HG03558 (cell line): ENCODE results near the gene CLEC11A.

Source experiments
- ATAC-seq: cut with Tn5 transposase; IDR thresholded peaks from one replicate; pipeline ENCODE4 v1.9.1; 2021; ENCODE audit warnings: moderate number of reproducible peaks; ENCODE audit not compliant: unreplicated experiment; ENCODE audit errors: extremely low read depth

Gene CLEC11A, protein sequence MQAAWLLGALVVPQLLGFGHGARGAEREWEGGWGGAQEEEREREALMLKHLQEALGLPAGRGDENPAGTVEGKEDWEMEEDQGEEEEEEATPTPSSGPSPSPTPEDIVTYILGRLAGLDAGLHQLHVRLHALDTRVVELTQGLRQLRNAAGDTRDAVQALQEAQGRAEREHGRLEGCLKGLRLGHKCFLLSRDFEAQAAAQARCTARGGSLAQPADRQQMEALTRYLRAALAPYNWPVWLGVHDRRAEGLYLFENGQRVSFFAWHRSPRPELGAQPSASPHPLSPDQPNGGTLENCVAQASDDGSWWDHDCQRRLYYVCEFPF

GRCh38 chr19:50723069-50723468 lies at the start of gene CLEC11A:
Gene CLEC11A, plus strand, starts transcription at chr19:50723364. Its CDS starts 162 bp downstream, at chr19:50723526.
- no peak for ATAC-seq

DNA sequence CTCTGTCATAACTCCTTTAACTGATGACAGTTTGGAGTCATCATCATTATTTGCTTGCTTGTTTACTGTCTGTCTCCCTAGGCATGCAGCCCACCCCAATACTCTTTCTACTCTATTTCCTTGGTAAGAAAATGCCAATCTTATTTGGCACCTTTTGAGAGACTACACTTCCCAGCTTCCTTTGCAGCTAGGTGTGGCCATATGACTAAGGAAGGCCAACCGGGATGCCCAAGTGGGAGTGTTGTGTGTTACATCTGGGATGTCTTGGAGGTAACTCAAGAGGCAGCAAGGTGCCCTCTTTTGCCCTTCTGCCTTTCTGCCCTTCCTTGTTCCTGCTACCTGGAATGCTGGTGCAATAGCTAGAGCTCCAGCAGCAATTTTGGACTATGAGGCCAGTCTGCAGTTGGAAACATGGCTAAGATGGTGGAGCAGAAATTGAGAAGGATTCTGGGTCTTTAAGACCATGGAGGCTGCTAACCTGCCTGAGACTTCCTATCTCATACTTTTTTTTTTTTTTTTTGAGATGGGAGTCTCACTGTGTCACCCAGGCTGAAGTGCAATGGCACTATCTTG lies 46.5 kb upstream of the CLEC11A start:
- ATAC-seq, result no peak

DNA sequence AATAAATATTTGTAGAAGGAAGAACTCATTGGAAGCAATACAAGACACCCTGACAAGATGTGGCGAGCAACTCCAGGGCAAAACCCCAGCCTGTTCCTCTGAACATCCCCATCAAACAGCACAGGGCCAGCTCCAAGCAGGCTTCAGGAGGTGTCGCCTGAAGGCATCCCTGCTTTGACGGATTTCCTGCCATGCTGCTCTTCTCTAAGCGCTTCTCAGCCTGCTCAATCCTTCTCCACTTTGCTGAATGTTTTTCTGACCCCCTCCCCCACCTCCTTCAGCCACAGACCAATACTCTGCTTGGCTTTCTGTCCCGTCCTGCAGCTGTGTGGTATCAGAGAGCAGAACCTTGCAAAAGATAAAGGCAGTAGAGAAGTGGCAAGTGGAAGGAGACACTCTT lies 45.5 kb upstream of the CLEC11A start:
- ATAC-seq, result no peak

- ATAC-seq, result no peak
Observed at GRCh38 chr19:50678323-50678722, 44.8 kb upstream of the CLEC11A start.

- ATAC-seq, result no peak
Observed at GRCh38 chr19:50679177-50680125, 43.7 kb upstream of the CLEC11A start.

- ATAC-seq, result no peak
Observed at GRCh38 chr19:50686310-50687032, 36.7 kb upstream of the CLEC11A start.

- no peak for ATAC-seq
Observed at GRCh38 chr19:50688766-50689165, 34.4 kb upstream of the CLEC11A start.

- ATAC-seq, result no peak
Observed at GRCh38 chr19:50690439-50690838, 32.7 kb upstream of the CLEC11A start.

DNA sequence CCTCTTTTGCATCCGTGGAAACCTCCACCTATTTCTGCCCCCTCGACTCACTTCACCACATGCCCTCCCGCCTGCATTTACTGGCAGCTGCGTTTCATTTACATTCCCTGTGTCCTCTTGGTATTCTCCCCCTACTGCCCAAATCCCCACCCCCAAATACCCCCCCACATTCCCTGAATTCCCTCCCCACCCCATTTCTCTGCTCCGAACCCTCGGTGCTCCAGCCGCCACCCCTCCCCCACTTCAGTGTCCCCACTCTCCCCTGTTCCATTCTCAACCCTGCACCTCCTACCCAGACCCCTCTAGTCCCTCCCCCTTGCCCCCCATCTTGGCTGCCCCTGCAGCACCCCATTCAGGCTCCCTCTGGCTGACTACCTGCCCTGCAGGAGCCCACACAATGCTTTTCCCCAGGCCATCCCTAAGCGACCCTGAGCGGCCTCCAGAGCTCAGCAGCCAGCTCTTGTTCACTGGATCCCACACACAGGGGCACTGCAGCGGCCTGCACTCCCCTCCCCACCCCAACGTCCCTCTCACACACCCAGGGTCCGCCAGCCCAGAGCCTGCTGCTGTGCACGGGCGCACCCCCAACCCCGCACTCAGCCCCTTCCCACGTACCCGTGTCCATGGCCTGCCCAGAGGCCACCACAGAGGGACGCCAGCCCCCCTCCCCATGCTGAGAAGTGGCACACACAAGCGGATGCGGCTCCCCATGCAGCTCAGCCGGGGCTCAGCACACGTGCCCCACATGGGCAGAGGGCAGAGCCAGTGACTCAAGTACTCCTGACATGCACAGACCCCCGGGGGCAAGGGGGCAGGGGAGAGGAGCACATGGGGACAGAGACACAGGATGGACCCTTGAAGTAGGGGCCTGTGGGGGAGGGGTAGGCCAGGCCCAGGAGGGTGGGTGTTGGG lies 29.8 kb upstream of the CLEC11A start:
- no peak for ATAC-seq

DNA sequence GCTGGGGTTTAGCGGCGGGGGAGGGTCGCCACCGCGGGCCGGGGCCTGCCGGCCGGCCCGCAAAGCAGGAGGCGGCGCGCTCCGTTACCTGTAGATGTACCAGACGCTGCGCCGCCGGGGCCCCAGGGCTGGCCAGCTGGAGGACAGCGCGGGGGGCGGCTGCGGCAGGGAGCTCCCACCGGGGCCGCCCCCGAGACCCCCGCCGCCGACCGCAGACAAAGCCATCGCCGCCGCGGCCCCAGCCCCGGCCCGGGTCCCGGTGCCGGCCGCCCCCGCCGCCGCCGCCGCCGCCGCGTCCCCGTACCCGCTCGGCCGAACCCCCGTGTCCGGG lies 28.4 kb upstream of the CLEC11A start:
- ATAC-seq, result no peak

- no peak for ATAC-seq
Observed at GRCh38 chr19:50695251-50696093, 27.7 kb upstream of the CLEC11A start.

DNA sequence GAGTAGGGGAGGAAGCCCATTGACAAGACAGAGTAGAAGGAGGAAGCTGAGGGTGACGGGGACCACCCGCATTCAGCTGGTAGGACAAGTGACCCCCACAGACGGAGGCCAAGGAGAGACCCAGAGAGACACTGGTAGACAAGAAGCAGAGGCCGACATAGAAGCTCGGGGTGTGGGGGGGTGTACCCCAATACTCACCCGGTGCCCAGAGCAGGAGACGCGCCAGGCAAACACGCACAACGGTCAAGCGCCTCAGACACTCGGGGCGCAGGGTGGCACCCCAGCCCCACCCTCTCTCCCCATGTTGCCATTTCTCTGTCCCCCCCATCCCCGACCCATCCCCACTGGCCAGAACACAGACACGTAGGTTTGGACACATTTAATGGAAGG lies 27.1 kb upstream of the CLEC11A start:
- no peak for ATAC-seq

- no peak for ATAC-seq
Observed at GRCh38 chr19:50697414-50698124, 25.6 kb upstream of the CLEC11A start.

DNA sequence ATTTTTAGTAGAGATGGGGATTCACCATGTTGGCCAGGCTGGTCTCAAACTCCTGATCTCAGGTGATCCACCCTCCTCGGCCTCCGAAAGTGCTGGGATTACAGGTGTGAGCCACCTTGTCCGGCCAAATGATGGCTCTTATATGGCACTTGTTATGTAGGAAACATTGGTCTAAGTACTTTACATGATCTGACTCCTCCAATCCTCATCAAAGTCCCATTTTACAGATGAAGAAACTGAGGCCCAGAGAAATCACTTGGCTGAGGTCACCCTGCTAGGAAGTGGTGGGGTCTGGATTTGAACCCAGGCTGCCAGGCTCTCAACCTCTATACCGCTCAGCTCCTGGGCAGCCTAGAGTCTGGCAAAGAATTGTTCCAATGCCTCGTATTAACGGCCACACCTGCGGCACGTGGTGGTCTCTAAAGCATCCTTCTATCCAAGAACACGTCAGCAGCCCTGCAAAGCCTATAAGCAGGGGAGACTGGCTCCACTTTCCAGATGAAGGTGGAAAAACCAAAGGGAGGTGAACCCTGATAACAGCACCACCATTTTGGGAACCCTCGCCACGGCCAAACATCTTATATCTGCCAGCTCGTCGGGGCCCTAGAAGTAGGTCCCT lies 21.7 kb upstream of the CLEC11A start:
- no peak for ATAC-seq

DNA sequence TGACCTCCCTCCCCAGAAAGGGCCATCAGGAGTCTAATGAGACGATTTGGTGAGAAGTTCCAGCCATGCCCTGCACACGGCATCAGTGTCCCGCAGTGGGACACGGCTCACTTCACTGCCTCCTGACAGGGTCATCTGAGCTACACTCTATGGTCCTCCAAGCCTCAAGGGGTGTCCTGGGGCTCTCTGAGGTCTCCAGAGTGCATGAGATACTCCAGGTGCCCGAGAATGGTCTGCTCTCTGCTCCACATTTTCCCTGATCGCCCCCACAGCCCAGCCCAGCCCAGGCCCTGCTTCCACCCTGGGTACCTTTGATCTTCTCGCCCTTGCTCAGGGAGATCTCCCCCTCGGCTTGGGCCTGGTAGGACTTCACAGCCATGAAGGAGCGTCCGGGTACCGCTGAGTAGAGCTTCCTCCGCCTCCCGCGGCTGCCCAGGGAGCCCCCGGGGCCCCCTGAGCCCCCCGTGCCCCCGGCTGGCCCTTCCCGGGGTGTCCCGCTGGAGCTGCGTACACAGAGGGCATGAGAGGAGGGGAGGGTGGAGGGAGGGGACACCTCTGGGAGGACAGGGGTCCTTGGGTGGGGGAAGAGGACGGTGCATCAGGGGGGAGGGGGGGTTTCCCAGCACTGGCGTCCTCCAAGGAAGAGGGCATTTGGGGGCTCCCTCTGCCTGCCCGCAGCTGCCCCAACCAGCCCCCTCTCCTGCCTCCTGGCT lies 20.9 kb upstream of the CLEC11A start:
- ATAC-seq, result no peak

DNA sequence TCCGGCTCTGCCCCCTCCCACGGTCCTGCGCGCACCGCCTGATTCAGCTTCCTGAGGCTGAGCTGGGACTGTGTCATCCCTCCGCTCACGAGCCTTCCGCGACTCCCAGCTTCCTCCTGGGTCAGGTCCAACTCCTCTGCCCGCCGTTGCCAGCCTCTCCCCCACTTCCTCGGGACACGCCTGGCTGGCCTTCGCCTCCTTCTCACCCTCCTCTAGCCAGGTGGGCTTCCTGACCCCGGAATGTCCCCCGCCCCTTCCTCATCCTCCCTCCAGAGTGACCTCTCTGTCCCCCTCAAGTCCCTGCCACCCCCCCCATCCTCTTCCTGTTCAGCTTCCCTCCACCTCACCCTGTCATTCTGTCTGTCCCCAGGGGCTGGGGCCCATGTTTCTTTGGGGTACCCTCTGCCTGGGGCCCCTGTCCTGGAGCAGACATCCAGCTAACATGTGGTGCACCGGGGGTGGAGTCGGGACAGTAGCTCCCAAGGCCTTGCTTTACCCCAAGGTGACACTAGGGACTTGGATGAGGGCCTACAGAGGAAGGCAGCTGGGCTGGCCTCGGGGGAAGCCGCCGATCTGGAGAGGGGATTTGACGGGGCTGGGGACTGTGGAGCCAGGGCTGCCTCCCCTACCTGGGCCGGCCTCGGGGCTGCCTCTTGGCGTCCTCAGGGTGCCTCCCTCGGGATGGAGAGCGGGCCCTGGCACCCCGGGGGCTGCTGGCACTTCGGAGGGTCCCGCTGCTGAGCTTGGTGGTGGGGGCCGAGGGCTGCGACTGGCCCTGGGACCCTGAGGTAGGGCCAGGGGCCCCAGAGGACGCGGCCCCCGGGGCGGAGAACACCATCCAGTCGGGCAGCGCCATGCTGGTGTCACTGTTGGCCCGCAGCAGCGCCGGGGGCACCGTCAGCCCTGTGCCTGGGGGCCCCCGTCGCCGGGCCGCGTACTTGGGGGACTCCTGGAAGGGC lies 20.0 kb upstream of the CLEC11A start:
- no peak for ATAC-seq
